Inflammatory macrophage treated with lipopolysaccharide for 1 hour (primary cell): ENCODE data around the gene MED26.

Source experiments
- DNase-seq, 2 donors: peaks; one replicate each; pipeline ENCODE4 v3.0.0-alpha.2; 2020 to 2022

The MED26 gene

DNA sequence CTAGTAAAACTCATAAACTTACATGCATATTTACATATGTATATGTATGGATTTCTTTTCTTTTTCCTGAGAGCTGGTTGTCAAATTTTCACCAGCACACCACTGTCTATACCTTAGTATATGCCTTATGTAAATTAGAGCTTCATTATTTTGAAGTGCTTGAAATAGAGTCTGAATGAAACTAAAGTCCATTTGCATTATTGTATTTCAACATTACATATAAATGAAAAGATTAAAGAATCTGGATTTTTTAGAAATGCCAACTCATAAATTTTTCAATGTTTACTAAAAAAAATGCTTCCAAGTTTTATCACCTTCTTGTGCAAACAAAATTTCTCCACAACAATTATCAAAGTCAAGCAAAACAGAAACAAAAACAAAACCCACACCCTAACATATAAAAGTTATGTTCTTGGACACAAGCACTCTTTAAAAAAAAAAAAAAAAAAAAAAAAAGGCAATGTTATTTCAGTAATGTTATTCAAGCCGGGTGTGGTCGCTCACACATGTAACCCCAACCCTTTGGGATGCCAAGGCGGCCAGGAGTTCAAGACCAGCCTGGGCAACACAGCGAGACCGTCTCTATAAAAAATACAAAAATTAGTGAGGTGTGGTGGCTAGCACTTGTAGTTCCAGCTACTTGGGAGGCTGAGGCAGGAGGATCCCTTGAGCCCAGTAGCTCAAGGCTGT lies 18.3 kb downstream of the MED26 start:
- DNase-seq = no peak

DNA sequence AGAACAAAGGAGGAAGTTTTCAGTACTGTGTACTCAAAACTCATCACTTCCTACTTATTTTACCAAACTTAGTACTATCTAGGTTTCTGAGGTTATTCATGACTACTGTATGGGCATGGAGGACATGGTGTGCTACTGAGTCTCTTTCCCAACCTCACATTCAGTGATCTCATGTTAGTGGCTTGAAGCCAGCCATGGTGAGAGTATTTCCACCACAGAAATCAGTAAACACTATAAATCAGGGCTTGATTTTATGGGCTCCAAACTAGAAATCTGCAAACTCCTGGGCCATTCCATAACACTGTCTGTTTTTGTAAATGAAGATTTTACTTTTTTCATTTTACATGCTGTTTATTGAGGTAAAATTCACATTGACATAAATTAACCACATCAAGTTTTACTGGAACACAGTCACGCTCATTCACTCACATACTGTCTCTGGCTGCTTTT lies 19.7 kb downstream of the MED26 start:
- peak; percentile 56 to 57 for DNase-seq

DNA sequence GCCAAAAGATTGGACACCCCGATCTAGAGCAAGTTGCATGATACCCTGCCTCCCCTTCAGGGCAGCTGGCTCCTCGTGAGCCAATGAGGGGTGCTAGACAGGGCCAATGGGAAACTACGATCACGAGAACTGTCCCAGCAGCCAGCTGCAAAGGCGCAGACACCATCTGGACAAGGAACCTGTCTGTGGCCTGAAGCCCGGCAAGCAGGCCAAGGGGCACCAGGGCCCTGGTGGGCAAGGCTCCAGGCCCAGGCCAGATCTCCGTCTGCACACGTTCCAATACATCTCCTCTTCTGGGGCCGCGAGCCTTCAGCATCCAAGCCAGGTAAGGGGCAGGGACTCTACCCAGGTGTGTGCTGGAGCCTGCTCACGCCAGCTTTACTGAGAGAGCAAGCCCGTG lies 20.2 kb downstream of the MED26 start:
- no peak for DNase-seq

DNA sequence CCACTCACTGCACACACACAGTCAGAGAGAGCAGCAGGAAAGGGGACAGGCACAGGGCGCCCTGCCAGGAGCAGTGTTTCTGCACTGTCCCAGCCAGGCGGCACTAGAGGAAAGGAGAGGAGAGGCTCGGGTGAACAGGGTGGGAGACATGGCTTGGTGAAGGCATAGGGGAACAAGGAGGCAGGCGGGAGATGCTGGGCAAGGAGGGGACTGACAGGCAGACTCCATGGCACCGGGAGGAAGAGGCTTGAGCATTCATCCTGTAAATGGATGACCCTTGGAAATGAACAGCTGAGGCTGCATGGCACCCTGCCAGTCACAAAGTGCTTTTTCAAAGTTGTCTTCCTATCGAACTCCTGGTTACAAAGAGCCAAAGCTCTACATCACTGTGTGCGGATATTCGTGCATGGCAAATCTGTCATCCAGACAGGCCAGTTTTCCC lies 22.4 kb downstream of the MED26 start:
- DNase-seq = no peak

DNA sequence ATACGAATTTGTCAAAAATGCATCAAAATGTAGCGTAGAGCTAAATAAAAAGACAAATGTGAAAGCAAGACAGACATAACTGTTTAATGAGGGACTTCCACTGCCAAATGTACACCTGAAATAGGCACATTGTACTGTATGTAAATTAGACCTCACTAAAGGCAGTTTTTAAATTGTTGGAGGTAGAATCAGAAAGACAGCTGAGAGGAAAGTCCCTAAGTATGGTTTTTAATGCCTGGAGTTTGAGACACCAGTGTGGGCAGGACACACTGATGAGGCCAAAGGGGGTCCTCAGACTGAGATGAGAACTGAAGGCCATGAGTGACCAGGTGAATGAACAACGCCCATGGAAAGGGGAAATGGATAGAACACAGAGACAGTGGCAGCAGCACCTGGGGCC lies 22.9 kb downstream of the MED26 start:
- no peak for DNase-seq

DNA sequence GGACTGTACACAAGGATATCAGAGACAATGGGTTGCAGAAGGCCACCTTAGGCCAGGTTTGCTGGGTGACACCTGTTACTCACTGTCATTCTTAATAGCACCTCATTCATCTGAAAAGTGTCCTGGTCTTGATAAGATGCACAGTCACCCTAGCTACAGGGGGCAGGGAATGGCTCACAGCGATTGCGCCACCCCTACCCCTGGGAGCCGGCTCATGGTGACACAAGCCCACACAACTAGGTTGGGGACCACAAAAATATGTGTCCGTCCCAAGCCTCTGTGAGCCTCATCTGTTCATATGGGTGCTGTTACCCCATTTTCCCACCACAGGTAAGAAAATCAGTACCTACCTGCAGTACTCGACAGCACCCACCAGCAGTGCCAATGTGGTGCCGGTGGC lies 23.4 kb downstream of the MED26 start:
- no peak for DNase-seq

DNA sequence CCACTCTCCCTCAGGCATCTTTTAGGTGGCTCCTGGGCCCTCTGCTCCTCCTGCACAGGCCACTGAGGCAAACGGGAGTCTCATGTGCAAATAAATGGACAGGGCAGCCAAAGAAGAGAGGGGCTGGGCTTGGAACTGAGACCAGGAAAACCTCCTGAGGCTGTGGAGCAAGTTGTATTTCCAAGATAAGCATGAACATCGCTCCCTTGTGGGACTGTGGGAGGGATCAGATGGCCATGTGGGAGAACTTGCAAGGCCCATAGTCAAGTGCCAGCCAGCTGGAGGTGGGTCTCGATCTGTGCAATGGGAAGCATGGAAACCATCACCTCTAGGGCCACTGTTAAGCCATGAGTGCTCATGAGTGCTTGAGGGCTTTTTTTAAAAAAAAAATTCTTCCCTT lies 24.9 kb downstream of the MED26 start:
- DNase-seq = no peak

DNA sequence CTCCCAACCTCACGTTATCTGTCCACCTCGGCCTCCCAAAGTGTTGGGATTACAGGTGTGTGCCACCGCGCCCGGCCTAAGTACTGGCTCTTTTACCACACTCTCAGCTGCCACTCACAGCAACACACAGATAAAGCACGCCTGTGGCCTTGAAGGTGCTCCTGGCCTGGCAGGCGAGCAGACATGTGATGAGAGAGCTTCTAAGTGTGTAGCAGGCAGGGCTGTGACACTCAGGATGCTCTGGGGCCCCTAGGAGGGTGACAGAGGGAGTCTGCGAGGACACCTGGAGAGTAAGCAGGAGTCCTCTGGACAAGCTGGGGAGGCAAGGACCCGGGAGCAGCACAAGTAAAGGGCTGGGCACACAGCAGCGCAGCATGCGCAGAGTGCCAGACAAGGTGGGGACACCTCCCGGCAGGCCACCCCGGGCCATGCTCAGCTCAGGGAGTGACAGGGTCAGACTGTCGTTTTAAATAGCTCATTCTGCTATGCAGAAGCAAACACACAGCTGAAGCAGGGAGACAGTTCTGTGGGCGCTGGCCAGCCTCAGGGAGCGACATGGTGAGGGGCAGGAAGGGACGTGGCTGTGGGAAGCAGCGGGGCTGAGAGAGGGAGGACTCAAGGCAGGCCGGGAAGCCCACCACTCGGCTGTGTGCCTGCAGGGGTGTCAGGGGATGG lies 26.5 kb downstream of the MED26 start:
- no peak for DNase-seq

DNA sequence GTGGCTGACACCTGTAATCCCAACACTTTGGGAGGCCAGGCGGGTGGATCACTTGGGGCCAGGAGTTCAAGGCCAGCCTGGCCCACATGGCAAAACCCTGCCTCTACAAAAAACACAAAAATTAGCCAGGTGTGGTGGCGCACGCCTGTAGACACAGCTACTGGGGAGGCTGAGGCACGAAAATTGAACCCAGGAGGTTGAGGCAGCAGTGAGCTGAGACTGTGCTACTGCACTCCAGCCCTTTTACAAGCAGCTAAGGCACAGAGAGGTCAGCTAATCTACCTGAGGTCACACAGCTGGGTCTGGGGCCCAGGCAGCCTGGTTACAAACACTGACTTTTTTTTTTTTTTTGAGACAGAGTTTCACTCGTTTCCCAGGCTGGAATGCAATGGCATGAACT lies 27.2 kb downstream of the MED26 start:
- DNase-seq = no peak

DNA sequence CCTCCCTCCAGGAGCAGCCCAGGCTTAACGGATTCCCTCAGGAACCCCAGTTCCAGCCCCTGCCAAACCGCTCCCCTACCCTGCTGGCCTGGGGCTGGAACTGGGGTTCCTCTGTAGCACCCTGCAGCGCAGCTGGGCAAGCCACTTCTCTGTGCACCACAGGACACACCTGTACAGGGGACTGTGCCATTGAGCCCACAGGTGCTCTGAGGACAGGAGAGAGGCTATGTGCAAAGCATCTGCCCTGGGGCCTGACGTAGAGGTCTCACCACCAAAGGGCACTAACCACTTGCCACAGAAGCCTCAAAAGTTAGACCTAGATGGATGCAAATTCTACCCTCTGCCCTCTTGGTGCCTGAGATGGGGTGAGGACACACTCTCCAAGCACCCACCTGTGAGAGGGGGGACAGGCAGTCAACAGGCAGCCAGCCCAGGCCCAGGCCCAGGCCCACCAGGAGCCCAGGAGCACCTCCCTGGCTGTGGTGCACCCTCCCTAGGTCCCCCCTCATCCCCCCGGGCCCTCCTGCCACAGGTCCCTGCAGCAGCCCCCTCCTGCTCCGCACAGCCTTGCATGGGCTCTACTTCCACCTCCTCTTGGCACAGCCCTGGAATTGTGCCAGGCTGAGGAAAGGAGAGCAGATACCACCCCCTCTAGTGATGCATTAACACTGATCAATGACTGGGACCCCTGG lies 28.2 kb downstream of the MED26 start:
- DNase-seq = no peak

DNA sequence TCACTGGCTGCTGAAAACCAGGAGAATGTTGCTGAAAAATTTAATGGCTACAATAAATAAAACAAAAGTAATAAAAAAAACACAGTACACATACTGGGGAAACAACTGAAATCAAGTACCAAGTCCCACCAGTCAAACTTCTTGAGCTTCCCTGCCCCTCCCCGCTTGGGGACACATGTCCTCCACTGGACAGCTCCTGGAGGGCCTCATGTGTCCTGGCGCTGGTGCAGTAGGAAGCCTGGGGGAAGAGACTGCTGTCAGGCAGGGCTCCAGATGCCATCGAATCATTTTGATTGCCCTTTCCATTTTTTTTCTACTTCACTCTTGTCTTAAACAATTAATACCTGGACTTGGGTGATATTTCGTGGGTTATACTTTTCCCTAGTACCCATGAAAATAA lies 29.2 kb downstream of the MED26 start:
- DNase-seq = no peak

DNA sequence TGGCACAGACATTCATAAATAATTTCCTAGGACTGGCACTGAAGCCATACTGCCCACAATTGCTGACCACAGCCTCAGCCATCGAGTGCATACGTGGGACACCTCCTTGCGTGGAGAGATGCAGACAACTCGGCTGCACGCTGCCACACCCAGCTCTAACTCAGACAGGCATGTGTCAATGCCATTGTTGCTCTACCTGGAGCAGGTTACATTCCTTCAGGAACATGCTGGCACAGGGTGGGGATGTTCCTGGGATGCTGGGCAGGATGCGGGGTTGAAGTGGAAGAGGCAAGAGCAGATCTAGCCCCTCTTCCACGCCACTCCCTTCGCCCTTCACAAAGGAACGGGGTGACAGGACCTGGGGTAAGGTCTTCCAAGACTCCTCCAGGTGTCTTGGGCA lies 31.6 kb downstream of the MED26 start:
- DNase-seq = no peak

DNA sequence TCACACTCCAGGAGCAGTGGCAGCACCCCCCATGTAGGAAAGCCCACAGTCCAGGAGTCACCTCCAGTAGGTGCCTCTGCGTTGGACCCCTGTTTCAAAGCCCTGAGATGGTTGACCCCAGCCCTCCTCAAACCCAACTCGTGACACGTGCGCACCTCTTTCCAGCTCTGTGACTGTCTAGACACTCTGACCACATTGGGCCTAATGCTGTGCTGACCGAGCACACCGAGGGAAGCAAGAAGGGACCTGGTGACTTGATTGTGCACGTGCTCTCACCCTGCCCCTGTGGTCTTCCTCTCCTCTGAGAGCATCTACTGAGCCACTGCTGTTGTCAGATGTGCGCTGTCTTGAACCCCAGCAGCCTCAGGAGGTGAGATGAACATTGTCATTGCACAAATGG lies 32.9 kb downstream of the MED26 start:
- no peak for DNase-seq

DNA sequence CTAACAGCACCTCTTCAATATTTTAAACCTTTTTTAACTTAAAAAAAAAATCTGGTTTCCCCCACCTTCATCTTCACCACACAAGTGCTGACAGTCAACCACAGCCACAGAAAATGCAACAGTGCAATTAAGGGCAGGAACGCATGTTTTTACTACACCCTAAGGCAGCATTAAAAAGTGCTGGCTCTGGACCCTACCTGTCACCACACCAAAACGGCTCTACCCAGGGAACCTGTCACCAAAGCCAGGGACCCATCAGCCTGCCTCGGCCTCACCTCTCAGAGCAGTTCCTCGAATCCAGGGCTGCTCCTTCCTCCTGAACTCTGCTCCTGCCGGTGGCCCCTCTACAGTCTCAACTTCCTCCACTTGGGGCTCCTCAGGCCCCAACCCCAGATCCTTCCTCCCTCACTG lies 33.3 kb downstream of the MED26 start:
- peak in 1 of 2 donors; percentile 5 for DNase-seq

DNA sequence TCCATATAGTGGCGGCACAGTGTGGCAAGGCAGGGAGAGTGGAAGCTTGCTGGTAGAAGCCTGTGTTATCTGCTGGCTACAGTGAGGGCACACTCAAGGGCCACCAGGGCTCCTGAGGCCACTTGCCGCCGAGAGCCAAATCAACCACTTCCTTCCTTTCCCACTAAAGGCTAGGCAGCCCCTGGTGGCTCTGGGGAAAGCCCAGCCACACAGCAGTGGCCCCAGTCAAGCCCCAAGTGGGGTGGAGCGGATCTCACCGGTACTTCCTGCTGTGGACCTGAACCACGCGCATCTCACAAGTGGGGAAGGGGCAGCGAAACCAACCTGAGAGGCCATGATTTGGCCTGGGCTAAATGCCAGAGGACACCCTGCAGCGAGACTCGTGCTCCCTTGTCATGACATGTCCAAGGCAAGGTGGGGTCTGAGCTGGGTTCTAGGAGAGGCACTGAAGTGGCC lies 33.8 kb downstream of the MED26 start:
- DNase-seq = peak in 1 of 2 donors; percentile 38

DNA sequence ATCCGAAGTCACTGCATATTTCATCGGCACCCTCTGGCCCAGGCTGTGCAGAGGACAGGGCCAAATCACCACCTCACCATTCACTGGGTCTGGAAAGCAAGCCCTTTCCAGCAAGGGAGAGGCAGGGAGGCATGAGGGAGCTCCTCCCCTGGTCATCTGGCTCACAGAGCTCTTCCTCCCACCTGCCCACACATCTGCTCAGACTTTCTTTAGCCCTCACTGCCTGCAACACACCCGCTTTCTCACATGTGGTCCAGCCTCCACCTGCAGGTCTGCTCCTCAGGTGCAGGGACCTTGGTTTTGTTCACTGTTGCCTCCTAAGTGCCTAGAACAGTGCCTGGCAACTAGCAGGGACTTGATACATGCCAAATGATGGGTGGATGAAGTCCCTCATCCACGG lies 34.8 kb downstream of the MED26 start:
- DNase-seq = no peak

DNA sequence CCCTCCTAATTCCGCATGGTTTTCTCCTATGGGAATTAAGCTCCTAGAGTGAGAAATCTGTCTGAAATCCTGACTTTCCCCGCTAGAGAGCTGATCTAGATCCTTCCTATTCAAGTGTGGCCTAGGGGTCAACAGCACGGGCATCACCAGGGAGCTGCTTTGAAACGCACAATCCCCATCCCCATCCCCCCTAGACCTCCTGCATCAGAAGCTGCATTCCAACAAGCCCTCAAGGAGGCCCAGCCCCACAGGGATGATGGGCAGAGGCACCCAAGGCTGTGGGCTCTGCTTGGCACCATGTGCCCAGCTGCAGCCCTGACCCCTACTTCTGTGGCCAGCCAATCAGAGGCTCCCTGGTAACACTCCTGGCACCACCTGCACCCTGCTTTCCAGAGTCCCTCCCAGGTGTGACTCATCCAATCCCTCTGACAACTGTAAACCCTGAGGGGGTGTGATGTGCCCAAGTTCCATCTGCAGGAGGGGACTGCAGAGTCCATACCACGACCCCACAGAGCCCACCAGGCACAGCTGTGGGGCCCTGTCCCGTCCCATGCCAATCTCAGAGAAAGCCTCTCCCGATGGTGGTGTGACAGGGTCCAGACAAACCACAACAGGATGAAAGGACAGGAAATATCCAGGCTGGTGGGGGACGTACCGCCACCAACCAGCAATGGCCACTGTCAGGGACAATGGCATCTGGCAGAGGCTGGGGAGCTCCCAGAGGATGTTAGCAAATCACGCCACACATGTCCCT lies 36.0 kb downstream of the MED26 start:
- no peak for DNase-seq

DNA sequence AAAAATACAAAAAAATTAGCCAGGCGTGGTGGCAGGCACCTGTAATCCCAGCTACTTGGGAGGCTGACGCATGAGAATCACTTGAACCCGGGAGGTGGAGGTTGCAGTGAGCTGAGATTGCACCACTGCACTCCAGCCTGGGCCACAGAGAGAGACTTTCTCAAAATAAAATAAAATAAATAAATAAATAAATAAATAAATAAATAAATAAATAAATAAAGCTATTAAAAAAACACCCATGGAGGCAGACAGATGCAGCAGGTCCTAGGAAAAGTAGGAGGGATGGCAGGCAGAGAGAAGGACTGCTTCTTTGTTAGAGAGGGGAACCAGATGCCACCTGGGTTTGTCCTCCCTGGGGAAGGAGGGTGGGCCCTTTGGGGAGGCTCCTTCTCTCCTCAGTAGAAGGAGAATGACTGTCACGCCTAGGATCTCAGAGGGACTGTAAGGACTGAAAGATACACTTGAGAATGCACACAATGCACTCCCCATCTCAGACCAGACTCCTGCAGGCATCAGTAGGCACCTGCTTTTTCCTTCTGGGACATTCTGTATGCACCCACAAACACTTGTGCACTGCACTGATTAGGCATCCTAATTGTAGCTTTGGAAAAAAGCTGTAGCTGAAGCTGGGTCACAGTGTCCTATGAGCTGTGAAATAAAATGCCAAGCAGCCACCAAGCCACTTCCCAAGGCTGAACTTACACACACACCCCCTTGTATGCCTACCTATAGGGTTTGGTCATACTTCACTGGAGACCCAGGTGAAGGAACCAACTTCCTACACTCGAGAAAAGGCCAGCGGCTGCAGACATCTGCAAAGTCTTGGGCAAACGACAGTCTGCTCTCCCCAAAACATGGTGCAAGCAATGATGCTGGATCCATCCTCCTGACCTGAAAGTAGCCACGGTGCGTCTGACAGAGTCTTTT lies 36.9 kb downstream of the MED26 start:
- no peak for DNase-seq

DNA sequence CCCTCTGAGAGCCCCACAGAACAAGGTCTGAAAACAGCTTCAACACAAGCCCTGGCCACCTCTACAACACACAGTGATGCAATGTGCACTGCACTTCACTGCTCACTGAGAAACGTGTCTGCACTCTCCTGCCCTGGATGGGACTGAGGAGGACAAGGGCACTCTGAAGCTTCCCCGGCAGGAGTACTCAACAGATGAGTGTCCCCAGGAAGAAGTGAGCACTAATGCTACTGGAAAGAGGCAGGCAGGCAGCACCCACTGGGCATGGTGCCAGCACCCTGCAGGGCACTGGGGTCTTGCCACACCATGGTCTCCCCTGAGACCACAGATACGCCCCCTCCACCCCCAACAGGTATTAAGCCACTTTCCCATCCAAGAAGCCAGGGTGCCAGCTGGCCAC lies 38.1 kb downstream of the MED26 start:
- DNase-seq = no peak

DNA sequence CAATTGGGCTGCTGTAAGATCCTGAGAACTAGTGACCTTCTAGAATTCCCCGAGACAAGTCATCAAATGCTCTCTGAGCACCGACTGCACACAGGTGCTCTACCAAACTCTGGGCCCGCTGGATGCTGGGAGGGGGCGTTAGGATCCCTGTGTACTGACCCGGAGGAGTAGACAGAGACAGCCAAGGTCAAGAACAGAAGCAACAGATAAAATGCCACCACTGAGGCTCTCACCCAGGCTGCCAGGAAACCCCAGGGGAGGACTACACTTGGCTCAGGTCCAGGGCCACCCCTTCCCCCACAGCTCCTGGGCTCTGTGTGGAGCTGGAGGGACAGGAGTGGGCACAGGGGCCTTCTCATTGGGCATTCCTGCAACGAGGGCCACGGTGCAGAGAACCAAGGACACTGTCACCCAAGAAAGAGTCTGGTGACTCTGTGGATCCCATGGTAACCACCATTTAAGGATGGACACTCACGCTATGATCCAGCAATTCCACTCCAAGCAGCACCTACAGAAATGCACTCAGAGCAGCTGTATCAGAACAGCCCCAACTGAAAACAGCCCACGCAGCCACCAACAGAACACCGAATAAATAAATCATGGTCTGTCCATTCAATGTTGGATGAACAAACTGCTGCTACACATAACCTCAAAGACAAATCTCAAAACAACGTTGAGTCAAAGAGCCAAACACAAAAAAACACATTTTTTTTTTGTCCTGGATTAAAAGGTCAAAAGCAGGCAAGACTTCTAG lies 39.0 kb downstream of the MED26 start:
- DNase-seq = no peak
